ENCODE data around the gene CHAF1B.

- TF ChIP-seq CTCF (IDR thresholded peaks at IDR 0.05; ENCODE audit: insufficient read depth, low read length, poor library complexity, severe bottlenecking) = no peak
- TF ChIP-seq EZH2phosphoT487 (conservative IDR thresholded peaks at IDR 0.05; ENCODE audit: low read length) = no peak
These were observed 68.9 kb downstream of the CHAF1B start for GRCh38 chr21:36454093-36454531.
